ENCODE results near the gene PAGE1.

DNA sequence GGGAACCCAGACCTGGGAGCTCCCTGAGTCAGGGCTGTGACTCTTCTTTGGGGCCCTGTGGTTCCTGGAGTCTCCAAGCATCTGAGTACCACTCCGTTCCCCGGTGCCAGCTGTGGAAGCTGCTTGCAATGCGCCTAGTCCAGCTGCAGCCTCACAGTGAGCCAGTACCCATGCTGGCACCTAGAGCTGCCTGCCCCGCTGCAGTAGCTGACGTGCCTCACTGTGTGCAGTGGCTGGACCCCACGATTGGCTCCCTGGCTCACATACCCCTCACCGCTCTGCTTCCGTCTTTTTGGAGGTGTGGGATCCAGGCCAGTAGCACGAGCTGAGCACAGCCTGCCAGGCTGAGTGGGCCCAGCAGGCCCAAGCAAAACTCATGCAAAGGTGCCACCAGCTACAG is 32.1 kb upstream of the PAGE1 start:
- no peak for TF ChIP-seq EZH2phosphoT487 (IDR thresholded peaks at IDR 0.05; ENCODE audit: low read depth)
- TF ChIP-seq, protein P1, sequence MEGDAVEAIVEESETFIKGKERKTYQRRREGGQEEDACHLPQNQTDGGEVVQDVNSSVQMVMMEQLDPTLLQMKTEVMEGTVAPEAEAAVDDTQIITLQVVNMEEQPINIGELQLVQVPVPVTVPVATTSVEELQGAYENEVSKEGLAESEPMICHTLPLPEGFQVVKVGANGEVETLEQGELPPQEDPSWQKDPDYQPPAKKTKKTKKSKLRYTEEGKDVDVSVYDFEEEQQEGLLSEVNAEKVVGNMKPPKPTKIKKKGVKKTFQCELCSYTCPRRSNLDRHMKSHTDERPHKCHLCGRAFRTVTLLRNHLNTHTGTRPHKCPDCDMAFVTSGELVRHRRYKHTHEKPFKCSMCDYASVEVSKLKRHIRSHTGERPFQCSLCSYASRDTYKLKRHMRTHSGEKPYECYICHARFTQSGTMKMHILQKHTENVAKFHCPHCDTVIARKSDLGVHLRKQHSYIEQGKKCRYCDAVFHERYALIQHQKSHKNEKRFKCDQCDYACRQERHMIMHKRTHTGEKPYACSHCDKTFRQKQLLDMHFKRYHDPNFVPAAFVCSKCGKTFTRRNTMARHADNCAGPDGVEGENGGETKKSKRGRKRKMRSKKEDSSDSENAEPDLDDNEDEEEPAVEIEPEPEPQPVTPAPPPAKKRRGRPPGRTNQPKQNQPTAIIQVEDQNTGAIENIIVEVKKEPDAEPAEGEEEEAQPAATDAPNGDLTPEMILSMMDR (IDR thresholded peaks at IDR 0.05; ENCODE audit: low read depth, low read length), result no peak

All from OCI-LY3 (cell line).